ENCODE data around the gene JARID2. TPM values are rescaled to one million over a fixed set of nuclear protein-coding genes. Genes with fewer than 3 reads are reported as not detected.
"Not testable (repeated sequence)": the region's sequence is repeated elsewhere in the genome, so short reads cannot be mapped to it uniquely, and the experiment has no call there.

Gene JARID2
- polyA plus RNA-seq, 1 of the 3 experiments (the other 2 are of a cell fraction): 3.4 TPM

- Histone ChIP-seq H3K4me3 (ENCODE audit: low read depth in 2 of 2, low read length in 1 of 2) (no peak overlapping the region), H3K27me3 (ENCODE audit: insufficient read depth) (no peaks in the 10 kb centered on the region), H3K27ac (ENCODE audit: low read depth in 2 of 2, low read length in 1 of 2) (no peak overlapping the region), H3K4me1 (ENCODE audit: control insufficient read depth in 1 of 2, insufficient read depth in 2 of 2, low read depth in 1 of 2, low read length in 1 of 2) (peaks cover 0 to 9% of the 10 kb centered on the region in 2 experiments; a peak in 2 of 4 replicates), H3F3A (replicated peaks; ENCODE audit: insufficient read depth) (no peaks in the 10 kb centered on the region), H2AFZ (ENCODE audit: low read depth) (no peak overlapping the region), H3K36me3 (replicated peaks in 1 of 2; ENCODE audit: control insufficient read depth in 1 of 2, insufficient read depth in 2 of 2, low read length in 1 of 2) (no peaks in the 10 kb centered on the region), H4K20me1 (ENCODE audit: insufficient read depth) (no peaks in the 10 kb centered on the region), H3K4me2 (no peak overlapping the region), H3K9ac (no peak overlapping the region), H3K9me2 (no peaks in the 10 kb centered on the region), H3K79me2 (ENCODE audit: insufficient read depth) (peaks cover 28% of the 10 kb centered on the region), H3K9me3 (no peaks in the 10 kb centered on the region)
- no peak for DNase-seq
- ChIA-PET POLR2A (no interaction called here), CTCF (no interaction called here)
- no peak for TF ChIP-seq REST (IDR thresholded peaks at IDR 0.05; ENCODE audit: low read depth, low read length)
- WGBS (ENCODE audit: low lambda C conversion rate): 92% methylated on average over 5 of the region's 5 CpGs
These were observed 50.4 kb downstream of the JARID2 start for GRCh38 chr6:15296249-15296648.

DNA sequence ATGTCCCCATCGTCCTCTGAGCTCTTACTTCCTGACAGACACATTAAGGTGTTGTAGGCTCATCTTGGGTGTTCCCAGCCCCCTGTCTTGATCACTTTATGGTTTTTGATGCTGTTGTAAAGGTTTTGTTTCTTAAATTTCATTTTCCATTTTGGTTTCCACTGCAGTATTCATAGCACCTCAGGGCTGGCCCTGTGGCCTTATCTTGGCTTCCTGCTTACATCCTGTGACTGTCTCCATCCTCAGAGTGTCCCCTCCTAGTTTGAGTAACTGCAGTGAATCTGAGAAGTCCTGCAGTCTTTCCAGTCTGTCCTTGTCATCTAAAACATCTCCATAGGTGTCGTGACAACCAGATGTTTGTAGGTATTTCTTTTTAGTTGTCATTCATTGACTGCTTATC, 50.9 kb downstream of the JARID2 start:
- no peak overlapping the region for H3K9ac ChIP-seq
- H3K4me2 ChIP-seq: no peak overlapping the region
- peaks cover 28% of the 10 kb centered on the region for H3K79me2 ChIP-seq (ENCODE audit: insufficient read depth)
- no peaks in the 10 kb centered on the region for H3K36me3 ChIP-seq (replicated peaks in 1 of 2; ENCODE audit: control insufficient read depth in 1 of 2, insufficient read depth in 2 of 2, low read length in 1 of 2)
- ChIA-PET POLR2A (no interaction called here), CTCF (no interaction called here)
- TF ChIP-seq YY1 (IDR thresholded peaks at IDR 0.05; ENCODE audit: low read depth) (no peak), SIN3A (IDR thresholded peaks at IDR 0.05; ENCODE audit: borderline replicate concordance, low read depth, low read length) (no peak), CTCF (IDR thresholded peaks at IDR 0.05) (no peak), TAF1 (IDR thresholded peaks at IDR 0.05; ENCODE audit: borderline replicate concordance, low read depth, low read length) (no peak), EP300 (IDR thresholded peaks at IDR 0.05; ENCODE audit: borderline replicate concordance in 1 of 2, low read depth in 1 of 2, low read length in 1 of 2) (no peak), TEAD4 (IDR thresholded peaks at IDR 0.05; ENCODE audit: borderline replicate concordance, insufficient read depth) (no peak), NRF1 (IDR thresholded peaks at IDR 0.05; ENCODE audit: low read depth, low read length) (no peak), MXI1 (IDR thresholded peaks at IDR 0.05; ENCODE audit: low read depth, low read length) (no peak), JUND (IDR thresholded peaks at IDR 0.05) (no peak), RFX5 (IDR thresholded peaks at IDR 0.05; ENCODE audit: low read length) (no peak), GATA2 (CRISPR knock-in tag; IDR thresholded peaks at IDR 0.05) (no peak), POLR2AphosphoS5 (IDR thresholded peaks at IDR 0.05; ENCODE audit: low read depth, low read length) (no peak), ZBTB33 (IDR thresholded peaks at IDR 0.05; ENCODE audit: borderline replicate concordance, low read depth) (no peak)
- no peak overlapping the region for H3K27ac ChIP-seq (ENCODE audit: low read depth in 2 of 2, low read length in 1 of 2)
- H3K4me3 ChIP-seq (ENCODE audit: low read depth in 2 of 2, low read length in 1 of 2): no peak overlapping the region
- WGBS (ENCODE audit: low lambda C conversion rate): 97% methylated on average over 2 of the region's 2 CpGs
- no peak overlapping the region for H2AFZ ChIP-seq (ENCODE audit: low read depth)
- no peaks in the 10 kb centered on the region for H4K20me1 ChIP-seq (ENCODE audit: insufficient read depth)
- H3F3A ChIP-seq (replicated peaks; ENCODE audit: insufficient read depth): no peaks in the 10 kb centered on the region
- no peak for DNase-seq
- no peaks in the 10 kb centered on the region for H3K9me3 ChIP-seq
- no peaks in the 10 kb centered on the region for H3K9me2 ChIP-seq
- H3K27me3 ChIP-seq (ENCODE audit: insufficient read depth): no peaks in the 10 kb centered on the region
- H3K4me1 ChIP-seq (ENCODE audit: control insufficient read depth in 1 of 2, insufficient read depth in 2 of 2, low read depth in 1 of 2, low read length in 1 of 2): peaks cover 0 to 9% of the 10 kb centered on the region in 2 experiments; a peak in 2 of 4 replicates

DNA sequence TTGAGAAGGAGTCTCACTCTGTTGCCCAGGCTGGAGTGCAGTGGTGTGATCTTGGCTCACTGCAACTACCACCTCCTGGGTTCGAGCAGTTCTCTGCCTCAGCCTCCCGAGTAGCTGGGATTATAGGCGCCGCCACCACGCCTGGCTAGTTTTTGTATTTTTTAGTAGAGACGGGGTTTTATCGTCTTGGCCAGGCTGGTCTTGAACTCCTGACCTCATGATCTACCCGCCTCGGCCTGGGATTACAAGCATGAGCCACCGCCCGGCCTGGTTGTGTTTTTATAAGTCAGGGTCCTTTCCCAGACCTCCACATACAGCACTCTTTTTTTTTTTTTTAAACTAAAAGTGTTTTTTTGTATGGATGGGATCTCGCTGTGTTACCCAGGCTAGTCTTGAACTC, 51.3 kb downstream of the JARID2 start:
- H3F3A ChIP-seq (replicated peaks; ENCODE audit: insufficient read depth); H3K27me3 ChIP-seq (ENCODE audit: insufficient read depth); POLR2A ChIA-PET; H4K20me1 ChIP-seq (ENCODE audit: insufficient read depth); H2AFZ ChIP-seq (ENCODE audit: low read depth); H3K9me2 ChIP-seq; H3K27ac ChIP-seq (ENCODE audit: low read depth in 2 of 2, low read length in 1 of 2); H3K4me3 ChIP-seq (ENCODE audit: low read depth in 2 of 2, low read length in 1 of 2); H3K9ac ChIP-seq; H3K36me3 ChIP-seq (replicated peaks in 1 of 2; ENCODE audit: control insufficient read depth in 1 of 2, insufficient read depth in 2 of 2, low read length in 1 of 2); CTCF ChIA-PET; H3K4me1 ChIP-seq (ENCODE audit: control insufficient read depth in 1 of 2, insufficient read depth in 2 of 2, low read depth in 1 of 2, low read length in 1 of 2); DNase-seq; H3K4me2 ChIP-seq; H3K9me3 ChIP-seq: not testable (repeated sequence)
- peaks cover 28% of the 10 kb centered on the region for H3K79me2 ChIP-seq (ENCODE audit: insufficient read depth)
- WGBS (ENCODE audit: low lambda C conversion rate): 96% methylated on average over 12 of the region's 12 CpGs

Data from SK-N-SH (cell line).